ENCODE data around the gene LRBA.
A peak's percentile ranks its signal among the peaks of the same experiment; 100 is the strongest.

Gene LRBA

DNA sequence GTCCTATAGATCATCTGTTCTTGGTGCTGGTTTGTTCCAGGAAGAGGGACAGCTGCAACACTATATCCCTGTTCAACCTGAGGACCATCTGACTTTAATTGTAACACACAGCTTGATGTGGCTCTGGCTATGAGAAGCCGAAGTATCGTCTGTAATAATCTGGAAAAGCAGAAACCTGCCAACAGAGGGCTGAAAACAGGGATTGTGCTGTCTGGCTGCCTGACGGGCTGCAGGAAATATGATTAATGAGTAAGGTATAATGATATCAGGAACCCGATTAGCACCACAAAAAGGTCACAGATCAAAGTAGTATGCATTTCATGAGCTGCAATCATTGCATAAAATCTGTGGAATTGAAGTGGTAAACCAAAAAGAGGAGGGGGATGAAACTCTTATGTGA lies 603.6 kb downstream of the LRBA start:
- Histone ChIP-seq H3K36me3 (ENCODE audit: insufficient read depth, low read length) (no peaks in the 10 kb centered on the region), H3K27ac (ENCODE audit: low read depth, low read length, poor library complexity, severe bottlenecking) (no peak overlapping the region), H3K79me2 (ENCODE audit: insufficient read depth, low read length) (no peaks in the 10 kb centered on the region), H3K4me2 (ENCODE audit: low read length) (no peak overlapping the region), H3K9me3 (ENCODE audit: low read length) (no peaks in the 10 kb centered on the region), H4K20me1 (ENCODE audit: insufficient read depth, low read length) (no peaks in the 10 kb centered on the region), H2AFZ (ENCODE audit: low read length) (no peak overlapping the region), H3K27me3 (ENCODE audit: insufficient read depth, low read length) (no peaks in the 10 kb centered on the region), H3K9me2 (ENCODE audit: low read depth, low read length) (no peaks in the 10 kb centered on the region), H3K4me1 (ENCODE audit: insufficient read depth, low read length, severe bottlenecking) (no peaks in the 10 kb centered on the region), H3K4me3 (ENCODE audit: low read depth, low read length, poor library complexity, severe bottlenecking) (no peak overlapping the region), H3F3A (ENCODE audit: insufficient read depth, low read length) (no peaks in the 10 kb centered on the region), H3K9ac (ENCODE audit: low read length) (no peak overlapping the region)
- TF ChIP-seq, protein P1, sequence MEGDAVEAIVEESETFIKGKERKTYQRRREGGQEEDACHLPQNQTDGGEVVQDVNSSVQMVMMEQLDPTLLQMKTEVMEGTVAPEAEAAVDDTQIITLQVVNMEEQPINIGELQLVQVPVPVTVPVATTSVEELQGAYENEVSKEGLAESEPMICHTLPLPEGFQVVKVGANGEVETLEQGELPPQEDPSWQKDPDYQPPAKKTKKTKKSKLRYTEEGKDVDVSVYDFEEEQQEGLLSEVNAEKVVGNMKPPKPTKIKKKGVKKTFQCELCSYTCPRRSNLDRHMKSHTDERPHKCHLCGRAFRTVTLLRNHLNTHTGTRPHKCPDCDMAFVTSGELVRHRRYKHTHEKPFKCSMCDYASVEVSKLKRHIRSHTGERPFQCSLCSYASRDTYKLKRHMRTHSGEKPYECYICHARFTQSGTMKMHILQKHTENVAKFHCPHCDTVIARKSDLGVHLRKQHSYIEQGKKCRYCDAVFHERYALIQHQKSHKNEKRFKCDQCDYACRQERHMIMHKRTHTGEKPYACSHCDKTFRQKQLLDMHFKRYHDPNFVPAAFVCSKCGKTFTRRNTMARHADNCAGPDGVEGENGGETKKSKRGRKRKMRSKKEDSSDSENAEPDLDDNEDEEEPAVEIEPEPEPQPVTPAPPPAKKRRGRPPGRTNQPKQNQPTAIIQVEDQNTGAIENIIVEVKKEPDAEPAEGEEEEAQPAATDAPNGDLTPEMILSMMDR (IDR thresholded peaks at IDR 0.05; ENCODE audit: low read length), result no peak
- no peak for TF ChIP-seq EZH2 (IDR thresholded peaks at IDR 0.05; ENCODE audit: borderline replicate concordance, low read length)

- no peaks in the 10 kb centered on the region for H3F3A ChIP-seq (ENCODE audit: insufficient read depth, low read length)
- no peaks in the 10 kb centered on the region for H3K9me2 ChIP-seq (ENCODE audit: low read depth, low read length)
- no peaks in the 10 kb centered on the region for H3K9me3 ChIP-seq (ENCODE audit: low read length)
- peaks cover 29% of the 10 kb centered on the region for H3K4me1 ChIP-seq (ENCODE audit: insufficient read depth, low read length, severe bottlenecking)
- no peak overlapping the region for H3K9ac ChIP-seq (ENCODE audit: low read length)
- peak overlapping the region; percentile 58; the same call in 1 of the 2 replicates for H3K4me2 ChIP-seq (ENCODE audit: low read length)
- peak overlapping the region; percentile 32 for H3K4me3 ChIP-seq (ENCODE audit: low read depth, low read length, poor library complexity, severe bottlenecking)
- no peaks in the 10 kb centered on the region for H3K36me3 ChIP-seq (ENCODE audit: insufficient read depth, low read length)
- TF ChIP-seq, protein P1 (IDR thresholded peaks at IDR 0.05; ENCODE audit: low read length), result no peak
- no peak for TF ChIP-seq EZH2 (IDR thresholded peaks at IDR 0.05; ENCODE audit: borderline replicate concordance, low read length)
- no peaks in the 10 kb centered on the region for H3K79me2 ChIP-seq (ENCODE audit: insufficient read depth, low read length)
- peak overlapping the region; percentile 85 for H3K27ac ChIP-seq (ENCODE audit: low read depth, low read length, poor library complexity, severe bottlenecking)
- H3K27me3 ChIP-seq (ENCODE audit: insufficient read depth, low read length), result no peaks in the 10 kb centered on the region
- H2AFZ ChIP-seq (ENCODE audit: low read length), result no peak overlapping the region
- H4K20me1 ChIP-seq (ENCODE audit: insufficient read depth, low read length), result no peaks in the 10 kb centered on the region
Measured at GRCh38 chr4:150402871-150403272, 612.2 kb downstream of the LRBA start.

GRCh38 chr4:150401083-150401687 lies 613.9 kb downstream of the LRBA start:
- no peaks in the 10 kb centered on the region for H3K9me3 ChIP-seq (ENCODE audit: low read length)
- no peaks in the 10 kb centered on the region for H3K36me3 ChIP-seq (ENCODE audit: insufficient read depth, low read length)
- no peaks in the 10 kb centered on the region for H3K9me2 ChIP-seq (ENCODE audit: low read depth, low read length)
- H3K79me2 ChIP-seq (ENCODE audit: insufficient read depth, low read length), result no peaks in the 10 kb centered on the region
- no peak overlapping the region for H3K27ac ChIP-seq (ENCODE audit: low read depth, low read length, poor library complexity, severe bottlenecking)
- no peaks in the 10 kb centered on the region for H3F3A ChIP-seq (ENCODE audit: insufficient read depth, low read length)
- H3K27me3 ChIP-seq (ENCODE audit: insufficient read depth, low read length), result no peaks in the 10 kb centered on the region
- no peak overlapping the region for H2AFZ ChIP-seq (ENCODE audit: low read length)
- H3K4me3 ChIP-seq (ENCODE audit: low read depth, low read length, poor library complexity, severe bottlenecking), result no peak overlapping the region
- TF ChIP-seq EZH2 (IDR thresholded peaks at IDR 0.05; ENCODE audit: borderline replicate concordance, low read length), result no peak
- TF ChIP-seq, protein P1 (IDR thresholded peaks at IDR 0.05; ENCODE audit: low read length), result no peak
- H3K4me2 ChIP-seq (ENCODE audit: low read length), result no peak overlapping the region
- peaks cover 29% of the 10 kb centered on the region for H3K4me1 ChIP-seq (ENCODE audit: insufficient read depth, low read length, severe bottlenecking)
- no peaks in the 10 kb centered on the region for H4K20me1 ChIP-seq (ENCODE audit: insufficient read depth, low read length)
- H3K9ac ChIP-seq (ENCODE audit: low read length), result no peak overlapping the region

Data from OCI-LY1 (cell line).